Loucy (cell line): ENCODE measurements around the gene SPPL2C.

ENCODE experiments used
- H2AFZ ChIP-seq: fragments of 200-600 bp; sonication (generic); 2 replicates; pipeline ENCODE4 v1.6.0; 2016; ENCODE audit warnings: antibody characterized with exemption, mild to moderate bottlenecking, low read length, moderate library complexity
- H3F3A ChIP-seq: fragments of 200-600 bp; 2 replicates; pipeline ENCODE4 v1.6.0; 2016; ENCODE audit warnings: antibody characterized with exemption, low read depth, mild to moderate bottlenecking
- H3K27me3 ChIP-seq: fragments of 200-600 bp; sonication (generic); 2 replicates; pipeline ENCODE4 v1.6.1; 2014; ENCODE audit warnings: low read length, mild to moderate bottlenecking; ENCODE audit not compliant: insufficient read depth, poor library complexity, severe bottlenecking
- H3K36me3 ChIP-seq: fragments of 200-600 bp; sonication (generic); 2 replicates; pipeline ENCODE4 v1.6.1; 2016; ENCODE audit warnings: low read length; ENCODE audit not compliant: insufficient read depth
- H3K4me1 ChIP-seq: fragments of 200-600 bp; sonication (generic); 2 replicates; pipeline ENCODE4 v1.5.1; 2014; ENCODE audit warnings: low read length, mild to moderate bottlenecking; ENCODE audit not compliant: insufficient read depth, poor library complexity, severe bottlenecking
- H3K4me2 ChIP-seq: fragments of 200-600 bp; sonication (generic); 2 replicates; pipeline ENCODE4 v1.6.0; 2014; ENCODE audit warnings: antibody characterized with exemption, low read length, low read depth, mild to moderate bottlenecking; ENCODE audit not compliant: poor library complexity, severe bottlenecking
- H3K4me3 ChIP-seq: fragments of 200-600 bp; sonication (generic); 2 replicates; pipeline ENCODE4 v1.5.1; 2014; ENCODE audit warnings: low read length, mild to moderate bottlenecking, mixed read lengths; ENCODE audit not compliant: poor library complexity, severe bottlenecking
- H3K79me2 ChIP-seq: fragments of 200-600 bp; sonication (generic); 2 replicates; pipeline ENCODE4 v1.6.1; 2014; ENCODE audit warnings: low read length; ENCODE audit not compliant: insufficient read depth
- H3K9ac ChIP-seq: fragments of 200-600 bp; sonication (generic); 2 replicates; pipeline ENCODE4 v1.6.0; 2014; ENCODE audit warnings: mild to moderate bottlenecking, low read depth, low read length, moderate library complexity; ENCODE audit not compliant: poor library complexity, severe bottlenecking
- H3K9me2 ChIP-seq: fragments of 200-600 bp; sonication (generic); replicated peaks from 2 replicates; pipeline ENCODE4 v1.6.1; 2016; ENCODE audit warnings: low read depth, low read length, mixed read lengths
- H3K9me3 ChIP-seq: fragments of 200-600 bp; sonication (generic); 2 replicates; pipeline ENCODE4 v1.6.1; 2014; ENCODE audit warnings: mild to moderate bottlenecking, antibody characterized with exemption, low read length, low read depth; ENCODE audit not compliant: insufficient read depth
- H4K20me1 ChIP-seq: fragments of 200-600 bp; sonication (generic); 2 replicates; pipeline ENCODE4 v1.6.0; 2014; ENCODE audit warnings: antibody characterized with exemption, low read length, mild to moderate bottlenecking; ENCODE audit not compliant: insufficient read depth, poor library complexity, severe bottlenecking
- EZH2phosphoT487 ChIP-seq: fragments of 200-600 bp; IDR thresholded peaks from 2 replicates; pipeline ENCODE4 v1.6.1; 2018; ENCODE audit warnings: antibody characterized with exemption, mild to moderate bottlenecking, moderate library complexity, borderline replicate concordance
- TF ChIP-seq, protein P1 (sequence below): fragments of 200-600 bp; sonication (generic); conservative IDR thresholded peaks from 2 replicates; pipeline ENCODE4 v1.5.1; 2014; ENCODE audit warnings: mild to moderate bottlenecking, antibody characterized with exemption, low read length

SPPL2C gene

DNA sequence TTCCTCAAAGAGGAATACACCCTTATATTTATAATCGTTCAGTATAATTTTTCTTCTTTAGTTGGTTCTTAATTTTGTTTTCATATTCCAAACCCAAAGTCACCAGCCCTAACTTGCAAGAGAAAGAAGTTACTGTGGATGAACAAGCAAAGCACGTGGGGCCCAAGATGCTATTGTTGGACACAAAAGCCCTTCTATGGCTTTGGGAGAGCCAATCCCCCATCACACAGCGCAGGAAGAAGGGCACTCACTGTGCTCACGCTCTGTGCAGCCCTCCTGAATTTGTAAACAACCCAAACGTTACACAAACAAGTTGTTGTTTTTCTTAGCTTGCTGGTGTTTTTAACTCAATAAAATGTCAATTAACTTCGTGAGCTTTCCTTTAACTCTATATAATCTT lies 22.5 kb downstream of the SPPL2C start:
- H3F3A ChIP-seq: no peaks in the 10 kb centered on the region
- peaks cover 4% of the 10 kb centered on the region for H3K27me3 ChIP-seq
- no peaks in the 10 kb centered on the region for H3K9me3 ChIP-seq
- no peaks in the 10 kb centered on the region for H3K36me3 ChIP-seq
- H3K9me2 ChIP-seq: no peaks in the 10 kb centered on the region; the same call in 1 of the 2 replicates
- H4K20me1 ChIP-seq: no peaks in the 10 kb centered on the region
- H3K4me2 ChIP-seq: no peak overlapping the region
- H2AFZ ChIP-seq: peak overlapping the region; percentile 64; the same call in 1 of the 2 replicates
- H3K4me1 ChIP-seq: no peaks in the 10 kb centered on the region
- no peak overlapping the region for H3K9ac ChIP-seq
- H3K79me2 ChIP-seq: no peaks in the 10 kb centered on the region
- TF ChIP-seq, protein P1, sequence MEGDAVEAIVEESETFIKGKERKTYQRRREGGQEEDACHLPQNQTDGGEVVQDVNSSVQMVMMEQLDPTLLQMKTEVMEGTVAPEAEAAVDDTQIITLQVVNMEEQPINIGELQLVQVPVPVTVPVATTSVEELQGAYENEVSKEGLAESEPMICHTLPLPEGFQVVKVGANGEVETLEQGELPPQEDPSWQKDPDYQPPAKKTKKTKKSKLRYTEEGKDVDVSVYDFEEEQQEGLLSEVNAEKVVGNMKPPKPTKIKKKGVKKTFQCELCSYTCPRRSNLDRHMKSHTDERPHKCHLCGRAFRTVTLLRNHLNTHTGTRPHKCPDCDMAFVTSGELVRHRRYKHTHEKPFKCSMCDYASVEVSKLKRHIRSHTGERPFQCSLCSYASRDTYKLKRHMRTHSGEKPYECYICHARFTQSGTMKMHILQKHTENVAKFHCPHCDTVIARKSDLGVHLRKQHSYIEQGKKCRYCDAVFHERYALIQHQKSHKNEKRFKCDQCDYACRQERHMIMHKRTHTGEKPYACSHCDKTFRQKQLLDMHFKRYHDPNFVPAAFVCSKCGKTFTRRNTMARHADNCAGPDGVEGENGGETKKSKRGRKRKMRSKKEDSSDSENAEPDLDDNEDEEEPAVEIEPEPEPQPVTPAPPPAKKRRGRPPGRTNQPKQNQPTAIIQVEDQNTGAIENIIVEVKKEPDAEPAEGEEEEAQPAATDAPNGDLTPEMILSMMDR: no peak
- TF ChIP-seq EZH2phosphoT487: no peak
- H3K4me3 ChIP-seq: no peak overlapping the region

DNA sequence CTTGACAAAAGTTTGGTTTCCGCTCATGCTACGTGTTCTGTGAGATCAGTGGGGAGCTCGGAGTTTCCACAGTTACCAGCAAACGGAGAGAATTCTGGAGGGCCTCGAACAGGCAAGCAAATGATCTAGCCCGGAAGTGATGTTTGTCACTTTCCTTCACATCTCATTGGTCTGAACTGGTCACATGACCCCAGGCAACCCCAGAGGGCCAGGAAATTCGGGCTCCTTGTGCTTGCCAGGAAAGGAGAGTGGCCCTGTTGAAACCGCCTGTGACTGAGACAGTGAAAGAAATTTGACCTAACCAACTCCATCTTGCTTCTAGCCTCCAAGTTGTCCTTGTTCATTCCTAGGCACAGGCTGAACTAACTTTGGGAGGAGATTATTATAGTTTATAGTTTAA lies 23.0 kb downstream of the SPPL2C start:
- H3K36me3 ChIP-seq: no peaks in the 10 kb centered on the region
- H3K4me1 ChIP-seq: no peaks in the 10 kb centered on the region
- no peaks in the 10 kb centered on the region; the same call in 1 of the 2 replicates for H3K9me2 ChIP-seq
- no peak overlapping the region for H3K9ac ChIP-seq
- H4K20me1 ChIP-seq: no peaks in the 10 kb centered on the region
- no peaks in the 10 kb centered on the region for H3F3A ChIP-seq
- H3K79me2 ChIP-seq: no peaks in the 10 kb centered on the region
- no peak overlapping the region for H3K4me2 ChIP-seq
- no peaks in the 10 kb centered on the region for H3K9me3 ChIP-seq
- TF ChIP-seq, protein P1: no peak
- no peak for TF ChIP-seq EZH2phosphoT487
- H2AFZ ChIP-seq: peak overlapping the region; percentile 64; the same call in 1 of the 2 replicates
- peaks cover 4% of the 10 kb centered on the region for H3K27me3 ChIP-seq
- no peak overlapping the region for H3K4me3 ChIP-seq

DNA sequence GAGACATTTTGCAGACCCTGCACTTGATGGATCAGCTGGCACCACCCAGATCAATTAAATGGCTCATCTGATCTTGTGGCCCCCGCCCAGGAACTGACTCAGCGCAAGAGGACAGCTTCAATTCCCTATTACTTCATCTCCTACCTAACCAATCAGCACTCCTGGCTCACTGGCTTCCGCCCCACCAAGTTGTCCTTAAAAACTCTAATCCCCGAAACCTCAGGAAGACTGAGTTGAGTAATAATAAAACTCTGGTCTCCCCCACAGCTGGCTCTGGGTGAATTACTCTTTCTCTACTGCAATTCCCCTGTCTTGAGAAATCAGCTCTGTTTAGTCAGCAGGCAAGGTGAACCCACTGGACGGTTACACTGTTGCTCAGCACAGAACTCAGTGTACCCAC lies 23.6 kb downstream of the SPPL2C start:
- Histone ChIP-seq H3F3A (no peaks in the 10 kb centered on the region), H3K4me2 (no peak overlapping the region), H3K36me3 (no peaks in the 10 kb centered on the region), H3K9me3 (no peaks in the 10 kb centered on the region), H3K4me1 (peaks cover under 1% of the 10 kb centered on the region), H4K20me1 (no peaks in the 10 kb centered on the region), H3K4me3 (no peak overlapping the region), H3K9me2 (no peaks in the 10 kb centered on the region; the same call in 1 of the 2 replicates), H3K79me2 (no peaks in the 10 kb centered on the region), H3K27me3 (peaks cover 4% of the 10 kb centered on the region), H2AFZ (0 out of 2 replicates have a peak overlapping the region, but pooled peaks have one; percentile 64), H3K9ac (no peak overlapping the region)
- no peak for TF ChIP-seq EZH2phosphoT487
- TF ChIP-seq, protein P1: no peak
